ENCODE data around the gene ARHGAP42.
A peak's percentile ranks its signal among the peaks of the same experiment; 100 is the strongest.

ARHGAP42 gene

DNA sequence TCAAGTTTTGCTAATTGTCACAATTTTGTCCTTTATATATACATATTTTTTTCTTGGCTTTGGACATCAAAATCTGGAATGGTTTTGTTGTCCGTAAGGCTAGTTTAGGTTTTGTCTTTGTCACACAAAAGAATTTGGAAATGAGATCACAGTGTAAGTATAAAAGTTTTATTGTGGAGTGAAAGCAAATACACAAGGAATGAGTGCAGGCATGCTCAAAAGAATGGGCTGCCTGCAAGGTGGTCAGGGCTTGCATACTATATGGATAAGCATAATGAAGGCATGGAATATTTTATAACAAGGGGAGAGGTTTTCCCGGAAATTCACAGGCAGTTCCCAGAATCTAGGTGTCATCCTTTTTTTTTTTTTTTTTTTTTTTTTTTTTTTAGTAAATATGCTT lies 150.2 kb downstream of the ARHGAP42 start:
- H3K27me3 ChIP-seq (ENCODE audit: control insufficient read depth in 5 of 5, insufficient read depth in 4 of 5, low read length in 5 of 5): no peaks in the 10 kb centered on the region
- no peak overlapping the region for H3K9ac ChIP-seq (ENCODE audit: low read length in 5 of 5)
- no peaks in the 10 kb centered on the region for H3K9me3 ChIP-seq (ENCODE audit: control insufficient read depth in 5 of 5, low read length in 5 of 5)
- peaks cover 0 to 16% (median 14%) of the 10 kb centered on the region in 5 donors for H3K4me1 ChIP-seq (ENCODE audit: control insufficient read depth in 5 of 5, insufficient read depth in 5 of 5, low read length in 5 of 5)
- no peak overlapping the region for H3K27ac ChIP-seq (ENCODE audit: low read depth, low read length)
- H3K36me3 ChIP-seq (ENCODE audit: control insufficient read depth in 5 of 5, insufficient read depth in 5 of 5, low read length in 5 of 5): no peaks in the 10 kb centered on the region
- H3K4me3 ChIP-seq (ENCODE audit: low read depth in 1 of 5, low read length in 5 of 5): no peak overlapping the region

DNA sequence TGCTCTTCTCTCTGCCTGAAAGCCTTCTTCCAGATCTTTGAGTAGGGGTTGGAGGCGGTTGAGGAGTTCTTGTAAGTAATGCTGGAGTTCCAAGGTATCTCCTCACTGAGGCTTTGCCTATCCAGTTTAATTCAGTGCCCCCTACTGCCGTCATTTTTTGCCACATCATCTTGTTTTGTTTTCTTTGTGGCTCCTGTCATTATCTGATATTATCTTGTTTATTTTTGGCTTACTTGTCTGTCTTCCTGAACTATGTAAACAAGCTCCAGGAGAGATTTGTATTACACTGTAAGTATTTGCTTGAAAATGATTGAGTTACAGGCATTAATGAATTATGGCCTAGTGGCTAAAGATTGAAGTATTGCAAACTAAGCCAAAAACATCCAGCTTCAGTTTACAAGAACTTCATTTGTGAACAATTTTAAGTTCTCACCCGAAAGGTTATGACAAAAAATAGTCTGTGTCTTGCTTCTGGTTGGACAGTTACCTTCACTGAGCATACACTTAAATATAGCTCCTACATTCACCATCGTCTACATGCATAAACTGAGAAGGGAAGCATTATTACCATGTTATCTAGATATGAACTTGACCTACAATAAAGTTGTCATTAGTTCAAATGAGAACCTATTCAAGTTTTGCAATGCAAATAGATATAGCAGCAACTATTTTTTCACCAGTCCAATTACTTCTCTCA lies 154.8 kb downstream of the ARHGAP42 start:
- Histone ChIP-seq H3K9me3 (ENCODE audit: control insufficient read depth in 5 of 5, low read length in 5 of 5) (no peaks in the 10 kb centered on the region), H3K4me3 (ENCODE audit: low read depth in 1 of 5, low read length in 5 of 5) (no peak overlapping the region), H3K27me3 (ENCODE audit: control insufficient read depth in 5 of 5, insufficient read depth in 4 of 5, low read length in 5 of 5) (no peaks in the 10 kb centered on the region), H3K9ac (ENCODE audit: low read length in 5 of 5) (no peak overlapping the region), H3K27ac (ENCODE audit: low read depth, low read length) (no peak overlapping the region), H3K4me1 (ENCODE audit: control insufficient read depth in 5 of 5, insufficient read depth in 5 of 5, low read length in 5 of 5) (peaks cover 0 to 2% (median 0%) of the 10 kb centered on the region in 5 donors), H3K36me3 (ENCODE audit: control insufficient read depth in 5 of 5, insufficient read depth in 5 of 5, low read length in 5 of 5) (no peaks in the 10 kb centered on the region)

DNA sequence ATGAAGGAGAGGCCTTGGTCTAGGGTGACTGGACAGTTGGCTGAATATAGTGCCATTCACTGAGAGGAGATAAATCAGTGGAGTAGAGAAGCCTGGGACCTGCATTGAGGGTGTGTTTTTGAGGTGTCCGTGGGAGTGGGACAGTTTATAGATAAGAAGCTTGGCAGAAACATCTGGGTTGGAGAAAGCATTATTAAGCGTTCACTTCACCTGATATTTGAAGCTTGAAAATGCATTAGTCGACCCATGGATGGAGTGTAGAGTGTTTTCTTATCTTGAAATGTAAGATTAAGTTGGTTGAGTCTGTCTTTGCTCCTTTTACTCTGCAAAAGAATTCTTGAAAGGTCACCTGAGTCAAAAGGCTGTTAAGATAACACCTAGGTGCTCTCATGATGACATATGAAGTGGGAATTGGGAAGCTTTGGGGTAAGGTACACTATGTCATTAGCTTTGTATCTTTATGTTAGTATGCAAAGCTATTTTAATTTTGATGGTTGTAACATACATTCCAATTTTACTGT lies 160.7 kb downstream of the ARHGAP42 start:
- H3K4me3 ChIP-seq (ENCODE audit: low read depth in 1 of 5, low read length in 5 of 5): no peak overlapping the region
- H3K27me3 ChIP-seq (ENCODE audit: control insufficient read depth in 5 of 5, insufficient read depth in 4 of 5, low read length in 5 of 5): no peaks in the 10 kb centered on the region
- H3K36me3 ChIP-seq (ENCODE audit: control insufficient read depth in 5 of 5, insufficient read depth in 5 of 5, low read length in 5 of 5): no peaks in the 10 kb centered on the region
- no peak overlapping the region for H3K9ac ChIP-seq (ENCODE audit: low read length in 5 of 5)
- peaks cover 0 to 12% (median 6%) of the 10 kb centered on the region in 5 donors for H3K4me1 ChIP-seq (ENCODE audit: control insufficient read depth in 5 of 5, insufficient read depth in 5 of 5, low read length in 5 of 5)
- no peaks in the 10 kb centered on the region for H3K9me3 ChIP-seq (ENCODE audit: control insufficient read depth in 5 of 5, low read length in 5 of 5)
- H3K27ac ChIP-seq (ENCODE audit: low read depth, low read length): no peak overlapping the region

DNA sequence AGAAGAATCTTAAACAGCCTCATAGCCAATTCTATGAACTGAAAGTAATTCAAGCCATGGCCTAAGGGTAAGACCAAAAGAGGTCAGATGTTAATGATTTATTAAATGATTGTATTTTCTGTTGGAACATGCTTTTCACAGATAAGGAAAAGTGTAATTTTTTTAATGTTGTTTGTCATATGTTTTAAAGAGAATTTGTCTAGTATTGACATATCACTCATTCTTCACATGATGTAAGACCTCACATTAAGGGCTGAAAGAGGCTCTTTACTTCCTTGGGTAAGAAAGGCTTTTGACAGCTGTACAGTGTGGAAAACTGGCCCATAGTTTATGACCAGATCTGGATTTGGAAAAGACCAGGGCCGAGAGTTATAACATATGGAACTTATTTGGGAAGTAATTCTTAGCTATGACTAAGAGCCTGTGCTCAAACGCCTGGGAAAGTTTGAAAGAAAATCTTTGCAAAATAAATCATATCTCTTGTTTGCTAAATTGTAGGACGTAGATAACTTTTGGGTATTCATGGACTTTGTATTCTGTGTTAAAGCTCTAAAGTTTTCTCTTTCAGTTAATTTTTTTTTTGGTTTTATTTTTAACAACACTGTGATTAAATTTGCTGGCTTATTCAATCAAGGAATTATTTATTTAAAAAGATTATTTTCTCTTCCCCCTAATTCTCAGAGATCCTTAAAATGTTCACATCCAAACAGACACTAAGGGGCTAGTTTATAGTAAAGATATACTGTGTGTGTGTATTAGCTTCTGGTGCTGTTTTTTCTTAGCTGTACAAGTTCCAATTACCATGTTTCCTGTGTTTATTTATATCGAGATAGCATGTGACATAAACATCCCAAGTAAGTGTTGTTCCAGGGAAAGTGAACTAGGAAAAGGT lies 162.2 kb downstream of the ARHGAP42 start:
- peaks cover 0 to 12% (median 6%) of the 10 kb centered on the region in 5 donors for H3K4me1 ChIP-seq (ENCODE audit: control insufficient read depth in 5 of 5, insufficient read depth in 5 of 5, low read length in 5 of 5)
- H3K9me3 ChIP-seq (ENCODE audit: control insufficient read depth in 5 of 5, low read length in 5 of 5): no peaks in the 10 kb centered on the region
- H3K9ac ChIP-seq (ENCODE audit: low read length in 5 of 5): peak overlapping the region in 1 of 5 donors; percentile 32
- H3K27ac ChIP-seq (ENCODE audit: low read depth, low read length): peak overlapping the region; percentile 74
- H3K36me3 ChIP-seq (ENCODE audit: control insufficient read depth in 5 of 5, insufficient read depth in 5 of 5, low read length in 5 of 5): no peaks in the 10 kb centered on the region
- H3K27me3 ChIP-seq (ENCODE audit: control insufficient read depth in 5 of 5, insufficient read depth in 4 of 5, low read length in 5 of 5): no peaks in the 10 kb centered on the region
- H3K4me3 ChIP-seq (ENCODE audit: low read depth in 1 of 5, low read length in 5 of 5): no peak overlapping the region

DNA sequence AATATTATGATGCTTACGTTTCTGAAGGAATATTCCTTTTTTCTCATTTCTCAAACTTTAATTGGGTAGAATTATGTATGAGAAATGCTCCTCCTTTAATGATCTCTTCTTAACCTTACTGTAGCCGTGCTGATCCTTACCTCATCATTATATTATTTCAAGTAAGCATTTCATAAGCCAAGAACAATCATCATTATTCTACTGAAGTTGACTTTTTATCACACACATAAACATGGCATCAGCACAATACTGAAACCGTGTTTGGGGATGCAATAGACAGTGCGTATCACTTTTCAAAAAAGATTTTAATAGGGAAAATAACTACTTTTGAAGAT lies 162.8 kb downstream of the ARHGAP42 start:
- H3K27me3 ChIP-seq (ENCODE audit: control insufficient read depth in 5 of 5, insufficient read depth in 4 of 5, low read length in 5 of 5): no peaks in the 10 kb centered on the region
- H3K36me3 ChIP-seq (ENCODE audit: control insufficient read depth in 5 of 5, insufficient read depth in 5 of 5, low read length in 5 of 5): no peaks in the 10 kb centered on the region
- no peak overlapping the region for H3K4me3 ChIP-seq (ENCODE audit: low read depth in 1 of 5, low read length in 5 of 5)
- no peaks in the 10 kb centered on the region for H3K9me3 ChIP-seq (ENCODE audit: control insufficient read depth in 5 of 5, low read length in 5 of 5)
- peak overlapping the region; percentile 74 for H3K27ac ChIP-seq (ENCODE audit: low read depth, low read length)
- H3K4me1 ChIP-seq (ENCODE audit: control insufficient read depth in 5 of 5, insufficient read depth in 5 of 5, low read length in 5 of 5): peaks cover 0 to 12% (median 6%) of the 10 kb centered on the region in 5 donors
- H3K9ac ChIP-seq (ENCODE audit: low read length in 5 of 5): no peak overlapping the region

DNA sequence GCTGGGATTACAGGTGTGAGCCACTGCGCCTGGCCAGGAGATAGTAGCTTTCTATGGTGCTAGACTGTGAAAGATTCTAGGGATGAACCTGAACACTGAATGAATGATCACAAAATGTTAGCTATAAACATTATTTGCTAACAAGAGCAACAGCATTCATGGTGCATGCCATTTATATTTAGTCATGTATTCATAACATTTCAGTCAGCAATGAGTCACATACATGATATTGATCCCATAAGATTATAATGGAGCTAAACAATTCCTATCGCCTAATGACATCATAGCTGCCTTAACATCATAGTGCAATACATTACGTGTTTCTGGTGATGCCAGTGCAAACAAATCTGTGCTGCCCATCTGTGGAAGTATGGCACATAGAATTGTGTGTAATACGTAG lies 164.1 kb downstream of the ARHGAP42 start:
- H3K4me3 ChIP-seq (ENCODE audit: low read depth in 1 of 5, low read length in 5 of 5): no peak overlapping the region
- H3K36me3 ChIP-seq (ENCODE audit: control insufficient read depth in 5 of 5, insufficient read depth in 5 of 5, low read length in 5 of 5): no peaks in the 10 kb centered on the region
- H3K9ac ChIP-seq (ENCODE audit: low read length in 5 of 5): no peak overlapping the region
- H3K4me1 ChIP-seq (ENCODE audit: control insufficient read depth in 5 of 5, insufficient read depth in 5 of 5, low read length in 5 of 5): peaks cover 0 to 22% (median 6%) of the 10 kb centered on the region in 5 donors
- H3K9me3 ChIP-seq (ENCODE audit: control insufficient read depth in 5 of 5, low read length in 5 of 5): no peaks in the 10 kb centered on the region
- H3K27me3 ChIP-seq (ENCODE audit: control insufficient read depth in 5 of 5, insufficient read depth in 4 of 5, low read length in 5 of 5): no peaks in the 10 kb centered on the region
- no peak overlapping the region for H3K27ac ChIP-seq (ENCODE audit: low read depth, low read length)

DNA sequence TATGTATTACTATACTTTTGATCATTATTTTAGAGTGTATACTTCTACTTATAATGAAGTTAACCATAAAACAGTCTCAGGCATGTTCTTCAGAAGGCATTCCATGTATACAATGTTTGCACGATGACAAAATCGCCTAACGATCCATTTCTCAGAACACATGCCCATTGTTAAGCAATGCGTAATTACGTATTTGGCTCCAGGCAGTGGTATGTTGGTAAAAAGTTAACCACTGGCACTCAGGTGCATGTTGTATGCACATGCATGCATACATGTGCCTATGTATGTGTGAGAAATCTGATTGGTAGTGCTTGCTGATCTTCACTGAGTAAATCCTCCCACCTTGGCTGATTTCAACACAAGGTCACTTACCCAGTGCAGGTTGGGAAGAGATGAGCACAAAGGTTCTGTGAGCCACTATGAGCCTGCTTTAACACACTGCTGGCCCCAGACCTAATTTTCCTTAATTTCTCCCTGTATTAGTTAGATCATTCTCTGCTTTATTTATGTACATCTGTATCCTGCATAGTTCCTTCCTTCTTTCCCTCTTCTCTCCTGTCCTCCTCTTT lies 164.6 kb downstream of the ARHGAP42 start:
- H3K4me3 ChIP-seq (ENCODE audit: low read depth in 1 of 5, low read length in 5 of 5): no peak overlapping the region

DNA sequence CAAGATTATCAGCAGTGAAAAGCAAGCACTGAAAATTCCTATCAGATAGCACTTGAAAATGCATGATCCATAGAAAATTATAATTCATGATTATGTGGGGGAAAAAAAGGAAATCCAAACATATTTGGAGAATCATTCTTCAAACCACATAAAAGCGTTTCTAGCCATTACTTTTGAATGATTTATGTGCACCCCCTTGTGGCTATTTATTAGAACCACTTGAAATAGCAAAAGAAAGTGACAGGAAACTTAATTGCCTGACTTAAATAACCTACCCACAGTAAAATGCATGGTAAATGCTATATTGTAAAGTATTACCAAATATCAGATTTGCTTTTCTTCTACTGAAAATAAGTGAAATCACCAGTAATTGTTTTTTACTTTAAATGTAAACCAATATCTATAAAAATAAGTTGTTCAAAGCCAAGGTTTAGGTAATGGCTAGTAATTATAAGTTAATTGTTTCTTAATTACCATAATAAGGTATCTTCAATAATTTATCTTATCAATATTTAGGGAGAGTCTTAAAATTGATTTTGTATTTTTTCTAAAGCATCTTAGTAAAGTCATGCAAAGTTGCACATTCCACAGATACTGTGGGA lies 168.5 kb downstream of the ARHGAP42 start:
- no peaks in the 10 kb centered on the region for H3K9me3 ChIP-seq (ENCODE audit: control insufficient read depth in 5 of 5, low read length in 5 of 5)
- no peak overlapping the region for H3K9ac ChIP-seq (ENCODE audit: low read length in 5 of 5)
- H3K4me3 ChIP-seq (ENCODE audit: low read depth in 1 of 5, low read length in 5 of 5): no peak overlapping the region
- H3K4me1 ChIP-seq (ENCODE audit: control insufficient read depth in 5 of 5, insufficient read depth in 5 of 5, low read length in 5 of 5): peaks cover 0 to 19% (median 0%) of the 10 kb centered on the region in 5 donors
- no peaks in the 10 kb centered on the region for H3K36me3 ChIP-seq (ENCODE audit: control insufficient read depth in 5 of 5, insufficient read depth in 5 of 5, low read length in 5 of 5)
- no peaks in the 10 kb centered on the region for H3K27me3 ChIP-seq (ENCODE audit: control insufficient read depth in 5 of 5, insufficient read depth in 4 of 5, low read length in 5 of 5)
- no peak overlapping the region for H3K27ac ChIP-seq (ENCODE audit: low read depth, low read length)

More for the DNA sequence above, 164.6 kb downstream of the ARHGAP42 start:
- H3K9ac ChIP-seq (ENCODE audit: low read length in 5 of 5): no peak overlapping the region
- H3K9me3 ChIP-seq (ENCODE audit: control insufficient read depth in 5 of 5, low read length in 5 of 5): no peaks in the 10 kb centered on the region
- H3K4me1 ChIP-seq (ENCODE audit: control insufficient read depth in 5 of 5, insufficient read depth in 5 of 5, low read length in 5 of 5): peaks cover 0 to 27% (median 9%) of the 10 kb centered on the region in 5 donors
- H3K27ac ChIP-seq (ENCODE audit: low read depth, low read length): no peak overlapping the region
- H3K27me3 ChIP-seq (ENCODE audit: control insufficient read depth in 5 of 5, insufficient read depth in 4 of 5, low read length in 5 of 5): no peaks in the 10 kb centered on the region
- H3K36me3 ChIP-seq (ENCODE audit: control insufficient read depth in 5 of 5, insufficient read depth in 5 of 5, low read length in 5 of 5): no peaks in the 10 kb centered on the region

DNA sequence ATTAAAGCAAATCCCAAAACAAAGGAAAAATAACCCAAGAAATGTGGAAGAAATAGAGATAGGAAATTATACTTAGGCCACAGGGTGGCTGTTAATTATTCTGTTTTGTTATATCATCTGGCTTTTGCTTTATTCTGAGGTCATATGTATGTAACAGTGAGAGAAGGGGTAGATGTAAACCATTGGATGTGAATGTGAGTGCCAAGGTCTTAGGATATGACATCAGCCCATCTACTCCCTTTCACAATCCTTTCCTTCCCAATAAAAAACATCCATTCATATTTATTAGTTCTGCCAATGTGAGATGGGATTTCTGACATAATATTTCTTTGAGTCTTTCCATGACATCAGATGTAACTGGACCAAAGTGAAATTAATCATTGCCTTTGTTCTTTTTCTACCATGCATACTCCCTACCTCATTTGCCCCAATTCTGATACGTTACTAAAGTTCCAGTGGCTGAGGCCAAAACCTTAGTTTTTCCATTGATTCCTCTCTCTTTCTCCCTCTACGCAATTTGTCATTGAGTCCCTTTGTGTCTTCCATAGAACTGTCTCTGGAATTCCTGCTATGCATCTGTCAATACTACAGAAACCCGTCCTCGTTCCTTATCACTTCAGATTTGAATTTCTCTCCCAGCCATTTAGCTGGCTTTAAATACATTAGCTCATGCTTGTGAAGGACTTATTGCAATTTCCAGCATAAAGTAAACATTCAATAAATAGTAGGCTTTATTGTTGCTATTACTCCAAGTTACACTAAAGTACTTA lies 170.3 kb downstream of the ARHGAP42 start:
- no peaks in the 10 kb centered on the region for H3K27me3 ChIP-seq (ENCODE audit: control insufficient read depth in 5 of 5, insufficient read depth in 4 of 5, low read length in 5 of 5)
- H3K36me3 ChIP-seq (ENCODE audit: control insufficient read depth in 5 of 5, insufficient read depth in 5 of 5, low read length in 5 of 5): no peaks in the 10 kb centered on the region
- no peak overlapping the region for H3K27ac ChIP-seq (ENCODE audit: low read depth, low read length)
- H3K9ac ChIP-seq (ENCODE audit: low read length in 5 of 5): no peak overlapping the region
- peaks cover 0 to 15% (median 0%) of the 10 kb centered on the region in 5 donors for H3K4me1 ChIP-seq (ENCODE audit: control insufficient read depth in 5 of 5, insufficient read depth in 5 of 5, low read length in 5 of 5)
- no peaks in the 10 kb centered on the region for H3K9me3 ChIP-seq (ENCODE audit: control insufficient read depth in 5 of 5, low read length in 5 of 5)
- no peak overlapping the region for H3K4me3 ChIP-seq (ENCODE audit: low read depth in 1 of 5, low read length in 5 of 5)
